K562 (cell line): ENCODE results near the gene WDR27. TPM values are rescaled to one million over a fixed set of nuclear protein-coding genes. Genes with fewer than 3 reads are reported as not detected.

Experiments
- SP2 ChIP-seq: IDR thresholded peaks from 2 replicates; pipeline ENCODE4 v1.6.1; 2011; ENCODE audit warnings: mild to moderate bottlenecking, low read depth, low read length, moderate library complexity; ENCODE audit not compliant: poor library complexity, severe bottlenecking; ENCODE audit errors: extremely low read depth
- polyA plus RNA-seq, 8 experiments: library from polyadenylated mRNA; depleted of rRNA in 4 of 8; stranded (reverse) in 5 of 8; unstranded in 3 of 8; fragments of >200 nt; fragmentation: Nextera tagmentation in 2 of 8; fragmentation: Illumina TruSeq in 1 of 8; extraction: Ambion mirVana in 2 of 8; extraction: Trizol in 1 of 8; gene quantifications; 2 replicates each; pipeline versions ENCODE4 v1.2.1 to v1.2.3, GENCODE V29; 2011 to 2014; ENCODE audit warnings: inconsistent platforms in 1 of 8, missing spikeins in 1 of 8
- total RNA-seq, 7 experiments: library from RNA; depleted of rRNA in 6 of 7; stranded (reverse); fragments of >200 nt in 6 of 7; fragmentation: Illumina TruSeq in 2 of 7; extraction: Trizol in 2 of 7; gene quantifications; 2 replicates each; pipeline versions ENCODE4 v1.2.1 to v1.2.3, GENCODE V29; 2011 to 2021; ENCODE audit warnings: low replicate concordance in 1 of 7
- TF ChIP-seq, protein P1 (sequence below): fragments of 450-650 bp; IDR thresholded peaks from 2 replicates; pipeline ENCODE4 v1.6.1; 2016; ENCODE audit warnings: low read depth

Gene WDR27
- total and polyA plus RNA-seq, 9 of the 15 experiments (the other 6 are each of a cell fraction or from before 2014, with no cell fraction given), result 4.3 to 77.2 (median 22.7) TPM

DNA sequence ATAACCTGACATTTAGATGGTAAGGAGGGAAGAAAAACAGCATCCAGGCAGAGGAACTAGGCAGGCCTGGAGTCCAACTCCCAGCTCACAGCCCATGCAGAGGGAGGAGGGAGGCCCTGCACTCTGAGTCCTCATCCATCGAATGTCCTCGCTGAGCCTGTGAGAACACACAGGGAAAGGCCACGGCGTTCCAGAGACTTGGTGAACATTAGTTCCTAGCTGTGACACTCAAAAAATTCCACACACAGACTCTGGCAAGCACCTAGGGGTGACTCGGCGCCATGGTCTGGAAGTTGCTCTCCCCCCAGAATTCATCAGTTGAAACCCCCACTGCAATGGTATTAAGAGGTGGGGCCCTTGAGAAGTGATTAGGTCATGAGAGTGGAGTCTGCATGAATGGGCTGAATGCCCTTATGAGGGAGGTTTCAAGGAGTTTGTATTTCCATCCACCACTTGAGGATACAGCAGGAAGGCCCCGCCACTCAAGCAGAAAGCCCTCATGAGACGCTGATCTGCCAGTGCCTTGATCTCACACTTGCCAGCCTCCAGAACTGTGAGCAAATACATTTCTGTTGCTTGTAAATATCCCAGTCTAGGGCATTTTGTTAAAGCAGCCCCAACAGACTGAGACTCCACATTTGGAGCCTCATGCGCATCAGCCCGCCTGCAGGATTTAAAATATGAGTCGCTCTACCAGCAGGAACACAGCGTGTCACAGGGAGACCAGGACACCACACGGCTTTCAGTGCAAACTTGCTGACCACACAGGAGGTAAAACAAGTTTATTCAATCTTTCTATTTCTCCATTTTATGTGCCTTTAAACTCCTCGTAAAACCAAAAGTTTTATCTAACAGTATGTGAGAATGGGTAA is 73.9 kb downstream of the WDR27 start (continued):
- TF ChIP-seq, protein P1, sequence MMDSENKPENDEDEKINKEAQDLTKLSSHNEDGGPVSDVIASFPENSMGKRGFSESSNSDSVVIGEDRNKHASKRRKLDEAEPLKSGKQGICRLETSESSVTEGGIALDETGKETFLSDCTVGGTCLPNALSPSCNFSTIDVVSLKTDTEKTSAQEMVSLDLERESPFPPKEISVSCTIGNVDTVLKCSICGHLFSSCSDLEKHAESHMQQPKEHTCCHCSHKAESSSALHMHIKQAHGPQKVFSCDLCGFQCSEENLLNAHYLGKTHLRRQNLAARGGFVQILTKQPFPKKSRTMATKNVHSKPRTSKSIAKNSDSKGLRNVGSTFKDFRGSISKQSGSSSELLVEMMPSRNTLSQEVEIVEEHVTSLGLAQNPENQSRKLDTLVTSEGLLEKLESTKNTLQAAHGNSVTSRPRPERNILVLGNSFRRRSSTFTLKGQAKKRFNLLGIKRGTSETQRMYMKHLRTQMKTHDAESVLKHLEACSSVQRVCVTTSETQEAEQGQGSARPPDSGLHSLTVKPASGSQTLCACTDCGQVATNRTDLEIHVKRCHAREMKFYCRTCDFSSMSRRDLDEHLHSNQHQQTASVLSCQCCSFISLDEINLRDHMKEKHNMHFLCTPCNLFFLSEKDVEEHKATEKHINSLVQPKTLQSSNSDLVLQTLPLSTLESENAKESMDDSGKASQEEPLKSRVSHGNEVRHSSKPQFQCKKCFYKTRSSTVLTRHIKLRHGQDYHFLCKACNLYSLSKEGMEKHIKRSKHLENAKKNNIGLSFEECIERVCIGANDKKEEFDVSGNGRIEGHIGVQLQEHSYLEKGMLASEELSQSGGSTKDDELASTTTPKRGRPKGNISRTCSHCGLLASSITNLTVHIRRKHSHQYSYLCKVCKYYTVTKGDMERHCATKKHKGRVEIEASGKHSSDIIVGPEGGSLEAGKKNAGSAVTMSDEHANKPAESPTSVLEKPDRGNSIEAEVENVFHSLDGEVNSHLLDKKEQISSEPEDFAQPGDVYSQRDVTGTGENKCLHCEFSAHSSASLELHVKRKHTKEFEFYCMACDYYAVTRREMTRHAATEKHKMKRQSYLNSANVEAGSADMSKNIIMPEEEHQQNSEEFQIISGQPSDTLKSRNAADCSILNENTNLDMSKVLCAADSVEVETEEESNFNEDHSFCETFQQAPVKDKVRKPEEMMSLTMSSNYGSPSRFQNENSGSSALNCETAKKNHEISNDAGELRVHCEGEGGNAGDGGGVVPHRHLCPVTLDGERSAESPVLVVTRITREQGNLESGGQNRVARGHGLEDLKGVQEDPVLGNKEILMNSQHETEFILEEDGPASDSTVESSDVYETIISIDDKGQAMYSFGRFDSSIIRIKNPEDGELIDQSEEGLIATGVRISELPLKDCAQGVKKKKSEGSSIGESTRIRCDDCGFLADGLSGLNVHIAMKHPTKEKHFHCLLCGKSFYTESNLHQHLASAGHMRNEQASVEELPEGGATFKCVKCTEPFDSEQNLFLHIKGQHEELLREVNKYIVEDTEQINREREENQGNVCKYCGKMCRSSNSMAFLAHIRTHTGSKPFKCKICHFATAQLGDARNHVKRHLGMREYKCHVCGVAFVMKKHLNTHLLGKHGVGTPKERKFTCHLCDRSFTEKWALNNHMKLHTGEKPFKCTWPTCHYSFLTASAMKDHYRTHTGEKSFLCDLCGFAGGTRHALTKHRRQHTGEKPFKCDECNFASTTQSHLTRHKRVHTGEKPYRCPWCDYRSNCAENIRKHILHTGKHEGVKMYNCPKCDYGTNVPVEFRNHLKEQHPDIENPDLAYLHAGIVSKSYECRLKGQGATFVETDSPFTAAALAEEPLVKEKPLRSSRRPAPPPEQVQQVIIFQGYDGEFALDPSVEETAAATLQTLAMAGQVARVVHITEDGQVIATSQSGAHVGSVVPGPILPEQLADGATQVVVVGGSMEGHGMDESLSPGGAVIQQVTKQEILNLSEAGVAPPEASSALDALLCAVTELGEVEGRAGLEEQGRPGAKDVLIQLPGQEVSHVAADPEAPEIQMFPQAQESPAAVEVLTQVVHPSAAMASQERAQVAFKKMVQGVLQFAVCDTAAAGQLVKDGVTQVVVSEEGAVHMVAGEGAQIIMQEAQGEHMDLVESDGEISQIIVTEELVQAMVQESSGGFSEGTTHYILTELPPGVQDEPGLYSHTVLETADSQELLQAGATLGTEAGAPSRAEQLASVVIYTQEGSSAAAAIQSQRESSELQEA, result no peak
- no peak for TF ChIP-seq SP2
